Esophagus squamous epithelium (tissue), 4 donors: ENCODE measurements around the gene APOL4.

Experiments used
- POLR2A ChIP-seq, 4 donors: fragments of 450-650 bp; IDR thresholded peaks; one replicate each; pipeline ENCODE4 v1.6.1; 2017; ENCODE audit warnings: antibody characterized with exemption in 4 of 4, mild to moderate bottlenecking in 4 of 4, moderate library complexity in 3 of 4
- TF ChIP-seq, protein P1 (sequence below), 6 experiments: fragments of 450-650 bp in 4 of 6; fragments of 200-600 bp in 2 of 6; sonication (generic) in 2 of 6; IDR thresholded peaks; one replicate each; pipeline ENCODE4 v1.5.1; 2016 to 2019; ENCODE audit warnings: antibody characterized with exemption in 6 of 6, mild to moderate bottlenecking in 4 of 6, moderate library complexity in 4 of 6

DNA sequence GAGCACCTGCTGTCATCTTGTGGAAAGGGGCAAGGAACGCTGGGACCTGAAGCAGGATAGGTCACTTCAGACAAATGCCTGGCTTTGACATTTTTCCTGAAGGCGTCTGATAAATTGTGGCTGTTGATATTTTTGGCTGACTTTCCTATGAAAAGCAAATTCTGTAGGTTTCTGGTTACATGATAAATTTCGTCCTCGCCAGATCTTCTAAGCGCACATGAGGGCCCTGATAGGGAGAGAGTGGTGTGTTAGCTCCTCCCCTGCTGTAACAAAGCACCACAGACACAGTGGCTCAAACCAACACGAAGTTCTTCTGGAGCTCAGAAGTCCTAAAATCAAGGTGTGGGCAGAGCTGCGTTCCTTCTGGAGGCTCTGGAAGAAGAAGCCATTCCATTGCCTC, 19.6 kb downstream of the APOL4 start:
- no peak for TF ChIP-seq POLR2A (IDR thresholded peaks at IDR 0.05)
- TF ChIP-seq, protein P1, sequence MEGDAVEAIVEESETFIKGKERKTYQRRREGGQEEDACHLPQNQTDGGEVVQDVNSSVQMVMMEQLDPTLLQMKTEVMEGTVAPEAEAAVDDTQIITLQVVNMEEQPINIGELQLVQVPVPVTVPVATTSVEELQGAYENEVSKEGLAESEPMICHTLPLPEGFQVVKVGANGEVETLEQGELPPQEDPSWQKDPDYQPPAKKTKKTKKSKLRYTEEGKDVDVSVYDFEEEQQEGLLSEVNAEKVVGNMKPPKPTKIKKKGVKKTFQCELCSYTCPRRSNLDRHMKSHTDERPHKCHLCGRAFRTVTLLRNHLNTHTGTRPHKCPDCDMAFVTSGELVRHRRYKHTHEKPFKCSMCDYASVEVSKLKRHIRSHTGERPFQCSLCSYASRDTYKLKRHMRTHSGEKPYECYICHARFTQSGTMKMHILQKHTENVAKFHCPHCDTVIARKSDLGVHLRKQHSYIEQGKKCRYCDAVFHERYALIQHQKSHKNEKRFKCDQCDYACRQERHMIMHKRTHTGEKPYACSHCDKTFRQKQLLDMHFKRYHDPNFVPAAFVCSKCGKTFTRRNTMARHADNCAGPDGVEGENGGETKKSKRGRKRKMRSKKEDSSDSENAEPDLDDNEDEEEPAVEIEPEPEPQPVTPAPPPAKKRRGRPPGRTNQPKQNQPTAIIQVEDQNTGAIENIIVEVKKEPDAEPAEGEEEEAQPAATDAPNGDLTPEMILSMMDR (IDR thresholded peaks at IDR 0.05): no peak
